GM12878 (cell line): ENCODE measurements around the gene RAMACL. TPM values are rescaled to one million over a fixed set of nuclear protein-coding genes. Genes with fewer than 3 reads are reported as not detected.

Experiments used
- ATAC-seq: fragments of 200-7000 bp; cut with Tn5 transposase; 3 replicates; pipeline ENCODE4 v1.9.1; 2020; ENCODE audit warnings: mild to moderate bottlenecking, moderate library complexity
- BruUV-seq: library from RNA; stranded (reverse); fragments of 400-500 nt; replicated peaks from 2 replicates; lab custom pipeline; 2021; lab: Mats Ljungman, UMichigan
- CTCF ChIA-PET: fragments of 300-600 bp; sonication (Branson Sonifier 250); formaldehyde crosslinking; extraction: SDS; loops from one replicate; lab custom pipeline; 2021; ENCODE audit warnings: inconsistent platforms; lab: Yijun Ruan, JAX
- POLR2A ChIA-PET: fragments of 350-600 bp; formaldehyde crosslinking; extraction: SDS; loops from one replicate; lab custom pipeline; 2021; ENCODE audit warnings: inconsistent platforms; lab: Charles Lee
- RAD21 ChIA-PET: fragments of 300-600 bp; sonication (Branson Sonifier 250); formaldehyde crosslinking; loops from one replicate; lab custom pipeline; 2023; ENCODE audit warnings: antibody characterized with exemption; ENCODE audit not compliant: unreplicated experiment; lab: Charles Lee
- SMC1A ChIA-PET: fragments of 300-600 bp; sonication (Branson Sonifier 250); formaldehyde crosslinking; loops from one replicate; lab custom pipeline; 2023; ENCODE audit not compliant: unreplicated experiment, uncharacterized antibody; lab: Charles Lee
- DNase-seq: peaks from one replicate; pipeline ENCODE4 v3.0.0-alpha.2; 2011; ENCODE audit warnings: low read depth, low spot score
- FAIRE-seq: peaks from 3 replicates; lab custom pipeline; 2011; peaks lifted over from hg19 to GRCh38; lab: Jason Lieb, UNC
- H2AFZ ChIP-seq: 2 replicates; pipeline ENCODE4 v1.6.0; 2011; ENCODE audit warnings: low read depth, low read length, control low read depth; ENCODE audit not compliant: control insufficient read depth
- H3K27ac ChIP-seq: 2 replicates; pipeline ENCODE4 v1.5.1; 2011; ENCODE audit warnings: control low read depth; ENCODE audit not compliant: control insufficient read depth, insufficient read depth
- H3K27me3 ChIP-seq, 2 experiments: replicated peaks in 1 of 2; 2 replicates each; pipeline versions ENCODE4 v1.6.0 to v1.6.1; 2011; ENCODE audit warnings: low read length in 1 of 2; ENCODE audit not compliant: control insufficient read depth in 2 of 2, insufficient read depth in 2 of 2
- H3K36me3 ChIP-seq, 2 experiments: 2 replicates each; pipeline ENCODE4 v1.5.1; 2011; ENCODE audit warnings: low read length in 1 of 2; ENCODE audit not compliant: control insufficient read depth in 2 of 2, insufficient read depth in 2 of 2
- H3K4me1 ChIP-seq: 2 replicates; pipeline ENCODE4 v1.6.1; 2011; ENCODE audit warnings: mild to moderate bottlenecking, low read length, moderate library complexity, mixed read lengths; ENCODE audit not compliant: control insufficient read depth, insufficient read depth
- H3K4me2 ChIP-seq: 2 replicates; pipeline ENCODE4 v1.6.0; 2011; ENCODE audit warnings: control low read depth; ENCODE audit not compliant: control insufficient read depth, insufficient read depth
- H3K4me3 ChIP-seq: fragments of 200-600 bp; sonication (generic); 2 replicates; pipeline ENCODE4 v1.5.1; 2016
- H3K79me2 ChIP-seq: 2 replicates; pipeline ENCODE4 v1.6.0; 2011; ENCODE audit warnings: low read length; ENCODE audit not compliant: control insufficient read depth, insufficient read depth
- H3K9ac ChIP-seq: 2 replicates; pipeline ENCODE4 v1.8.0; 2011; ENCODE audit warnings: low read length, control low read depth, mixed read lengths; ENCODE audit not compliant: control insufficient read depth, insufficient read depth
- H3K9me3 ChIP-seq: replicated peaks from 3 replicates; pipeline ENCODE4 v1.5.1; 2011; ENCODE audit warnings: mild to moderate bottlenecking, low read length; ENCODE audit not compliant: control insufficient read depth, insufficient read depth
- H4K20me1 ChIP-seq: 2 replicates; pipeline ENCODE4 v1.6.0; 2011; ENCODE audit not compliant: control insufficient read depth, insufficient read depth
- ATF2 ChIP-seq: IDR thresholded peaks from 2 replicates; pipeline ENCODE4 v1.6.1; 2012; ENCODE audit warnings: low read length, inconsistent platforms
- CHD1 ChIP-seq: IDR thresholded peaks from 2 replicates; pipeline ENCODE4 v1.6.1; 2012; ENCODE audit warnings: low read depth, low read length, improper control_type of control experiment
- EZH2 ChIP-seq: IDR thresholded peaks from 2 replicates; pipeline ENCODE4 v1.6.1; 2012; ENCODE audit warnings: low read depth, mild to moderate bottlenecking, control low read depth, inconsistent platforms, low read length, borderline replicate concordance; ENCODE audit not compliant: control insufficient read depth
- MTA2 ChIP-seq: fragments of 450-650 bp; IDR thresholded peaks from 2 replicates; pipeline ENCODE4 v1.6.1; 2016; ENCODE audit warnings: low read depth, mild to moderate bottlenecking, moderate library complexity
- NR2F1 ChIP-seq: fragments of 450-650 bp; conservative IDR thresholded peaks from 2 replicates; pipeline ENCODE4 v1.6.1; 2017; ENCODE audit warnings: mild to moderate bottlenecking
- PAX8 ChIP-seq: fragments of 450-650 bp; IDR thresholded peaks from 2 replicates; pipeline ENCODE4 v1.6.1; 2017; ENCODE audit warnings: mild to moderate bottlenecking, moderate library complexity
- POU2F2 ChIP-seq: IDR thresholded peaks from 3 replicates; pipeline ENCODE4 v1.6.1; 2011; ENCODE audit warnings: low read depth, mild to moderate bottlenecking, low read length, borderline replicate concordance
- RELA ChIP-seq: fragments of 450-650 bp; IDR thresholded peaks from 2 replicates; pipeline ENCODE4 v1.8.0; 2014; ENCODE audit warnings: borderline replicate concordance; ENCODE audit not compliant: partially characterized antibody
- RUNX3 ChIP-seq: IDR thresholded peaks from 2 replicates; pipeline ENCODE4 v1.6.1; 2012; ENCODE audit warnings: low read length, inconsistent platforms
- ZBED1 ChIP-seq: IDR thresholded peaks from 2 replicates; pipeline ENCODE4 v1.6.1; 2016; ENCODE audit warnings: borderline replicate concordance
- ZBTB40 ChIP-seq: fragments of 450-650 bp; IDR thresholded peaks from 2 replicates; pipeline ENCODE4 v1.6.1; 2016; ENCODE audit warnings: mild to moderate bottlenecking, moderate library complexity, borderline replicate concordance
- ZNF217 ChIP-seq: fragments of 450-650 bp; IDR thresholded peaks from 2 replicates; pipeline ENCODE4 v1.6.1; 2017; ENCODE audit warnings: antibody characterized with exemption, mild to moderate bottlenecking
- WGBS: methylation state at CpG from one replicate; pipeline ENCODE4 v1.1.6; 2016; ENCODE audit warnings: low lambda C conversion rate; ENCODE audit not compliant: insufficient replicate concordance, insufficient coverage; ENCODE audit errors: missing lambda C conversion rate; 5-methylcytosine and 5-hydroxymethylcytosine counted together
- in situ Hi-C: fragments of 300-500 bp; cut with MboI; formaldehyde crosslinking; loops from 9 replicates; pipeline ENCODE4 v1.14.3; 2018; ENCODE audit warnings: mixed read lengths
- intact Hi-C: fragments of 100-400 bp; cut with micrococcal nuclease; formaldehyde crosslinking; loops from one replicate; pipeline ENCODE4 v1.14.2; 2022; ENCODE audit not compliant: unreplicated experiment
- polyA plus RNA-seq, 11 experiments: library from polyadenylated mRNA; depleted of rRNA in 4 of 11; unstranded in 6 of 11; stranded (reverse) in 5 of 11; fragments of >200 nt; fragmentation: Nextera tagmentation in 4 of 11; fragmentation: Illumina TruSeq in 1 of 11; extraction: Ambion mirVana in 4 of 11; extraction: Trizol in 1 of 11; gene quantifications; 1 replicate in 1 of 11; 2 replicates in 10 of 11; pipeline versions ENCODE4 v1.2.1 to v1.2.3, GENCODE V29; 2011 to 2016; ENCODE audit warnings: inconsistent platforms in 2 of 11, missing spikeins in 2 of 11, low read depth in 1 of 11
- total RNA-seq, 4 experiments: library from RNA; depleted of rRNA in 3 of 4; stranded (reverse); fragments of >200 nt in 3 of 4; fragmentation: Illumina TruSeq in 1 of 4; extraction: Trizol in 1 of 4; gene quantifications; 2 replicates each; pipeline versions ENCODE4 v1.2.1 to v1.2.3, GENCODE V29; 2013 to 2021
- TF ChIP-seq, protein P1 (sequence below): fragments of 450-650 bp; IDR thresholded peaks from 2 replicates; pipeline ENCODE4 v1.6.1; 2018; ENCODE audit warnings: borderline replicate concordance, mild to moderate bottlenecking; ENCODE audit not compliant: partially characterized antibody
- TF ChIP-seq, protein P2 (sequence below): fragments of 150-350 bp; IDR thresholded peaks from 2 replicates; pipeline ENCODE4 v1.6.1; 2016; ENCODE audit warnings: low read depth, low read length

RAMACL gene
- total and polyA plus RNA-seq, 10 of the 15 experiments (the other 5 are each of a cell fraction or from before 2014, with no cell fraction given), result 0.09 to 1.3 (median 0.31) TPM; not detected in 1

GRCh38 chr6:166581091-166581511, 5.4 kb downstream of the RAMACL start:
- no peaks in the 10 kb centered on the region for H3K36me3 ChIP-seq
- FAIRE-seq, result no peak
- no peak overlapping the region for H3K9ac ChIP-seq
- H3K4me3 ChIP-seq, result no peak overlapping the region
- H4K20me1 ChIP-seq, result no peaks in the 10 kb centered on the region
- ATAC-seq, result no peak
- no peak overlapping the region for H3K4me2 ChIP-seq
- ChIA-PET SMC1A (no interaction called here), POLR2A (no interaction called here), RAD21 (no interaction called here), CTCF (no interaction called here)
- no peaks in the 10 kb centered on the region for H3K79me2 ChIP-seq
- no peak overlapping the region for H3K27ac ChIP-seq
- no peak for DNase-seq
- 69% methylated on average over 11 of the region's 11 CpGs for WGBS
- no TSS peak for BruUV-seq
- H3K27me3 ChIP-seq, result no peaks in the 10 kb centered on the region
- intact Hi-C loops, result no loop called here
- H3K9me3 ChIP-seq, result peaks cover 3% of the 10 kb centered on the region; the same call in 2 of the 3 replicates
- H2AFZ ChIP-seq, result no peak overlapping the region
- in situ Hi-C loops, result no loop called here
- H3K4me1 ChIP-seq, result no peaks in the 10 kb centered on the region
- no peak for TF ChIP-seq RUNX3
- no peak for TF ChIP-seq EZH2
- TF ChIP-seq POU2F2, result no peak
- TF ChIP-seq MTA2, result no peak
- no peak for TF ChIP-seq ZBTB40
- no peak for TF ChIP-seq RELA
- TF ChIP-seq ZBED1, result no peak
- TF ChIP-seq, protein P1, sequence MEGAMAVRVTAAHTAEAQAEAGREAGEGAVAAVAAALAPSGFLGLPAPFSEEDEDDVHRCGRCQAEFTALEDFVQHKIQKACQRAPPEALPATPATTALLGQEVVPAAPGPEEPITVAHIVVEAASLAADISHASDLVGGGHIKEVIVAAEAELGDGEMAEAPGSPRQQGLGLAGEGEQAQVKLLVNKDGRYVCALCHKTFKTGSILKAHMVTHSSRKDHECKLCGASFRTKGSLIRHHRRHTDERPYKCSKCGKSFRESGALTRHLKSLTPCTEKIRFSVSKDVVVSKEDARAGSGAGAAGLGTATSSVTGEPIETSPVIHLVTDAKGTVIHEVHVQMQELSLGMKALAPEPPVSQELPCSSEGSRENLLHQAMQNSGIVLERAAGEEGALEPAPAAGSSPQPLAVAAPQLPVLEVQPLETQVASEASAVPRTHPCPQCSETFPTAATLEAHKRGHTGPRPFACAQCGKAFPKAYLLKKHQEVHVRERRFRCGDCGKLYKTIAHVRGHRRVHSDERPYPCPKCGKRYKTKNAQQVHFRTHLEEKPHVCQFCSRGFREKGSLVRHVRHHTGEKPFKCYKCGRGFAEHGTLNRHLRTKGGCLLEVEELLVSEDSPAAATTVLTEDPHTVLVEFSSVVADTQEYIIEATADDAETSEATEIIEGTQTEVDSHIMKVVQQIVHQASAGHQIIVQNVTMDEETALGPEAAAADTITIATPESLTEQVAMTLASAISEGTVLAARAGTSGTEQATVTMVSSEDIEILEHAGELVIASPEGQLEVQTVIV, result no peak
- TF ChIP-seq NR2F1, result no peak
- no peak for TF ChIP-seq PAX8
- no peak for TF ChIP-seq ZNF217
- TF ChIP-seq, protein P2, sequence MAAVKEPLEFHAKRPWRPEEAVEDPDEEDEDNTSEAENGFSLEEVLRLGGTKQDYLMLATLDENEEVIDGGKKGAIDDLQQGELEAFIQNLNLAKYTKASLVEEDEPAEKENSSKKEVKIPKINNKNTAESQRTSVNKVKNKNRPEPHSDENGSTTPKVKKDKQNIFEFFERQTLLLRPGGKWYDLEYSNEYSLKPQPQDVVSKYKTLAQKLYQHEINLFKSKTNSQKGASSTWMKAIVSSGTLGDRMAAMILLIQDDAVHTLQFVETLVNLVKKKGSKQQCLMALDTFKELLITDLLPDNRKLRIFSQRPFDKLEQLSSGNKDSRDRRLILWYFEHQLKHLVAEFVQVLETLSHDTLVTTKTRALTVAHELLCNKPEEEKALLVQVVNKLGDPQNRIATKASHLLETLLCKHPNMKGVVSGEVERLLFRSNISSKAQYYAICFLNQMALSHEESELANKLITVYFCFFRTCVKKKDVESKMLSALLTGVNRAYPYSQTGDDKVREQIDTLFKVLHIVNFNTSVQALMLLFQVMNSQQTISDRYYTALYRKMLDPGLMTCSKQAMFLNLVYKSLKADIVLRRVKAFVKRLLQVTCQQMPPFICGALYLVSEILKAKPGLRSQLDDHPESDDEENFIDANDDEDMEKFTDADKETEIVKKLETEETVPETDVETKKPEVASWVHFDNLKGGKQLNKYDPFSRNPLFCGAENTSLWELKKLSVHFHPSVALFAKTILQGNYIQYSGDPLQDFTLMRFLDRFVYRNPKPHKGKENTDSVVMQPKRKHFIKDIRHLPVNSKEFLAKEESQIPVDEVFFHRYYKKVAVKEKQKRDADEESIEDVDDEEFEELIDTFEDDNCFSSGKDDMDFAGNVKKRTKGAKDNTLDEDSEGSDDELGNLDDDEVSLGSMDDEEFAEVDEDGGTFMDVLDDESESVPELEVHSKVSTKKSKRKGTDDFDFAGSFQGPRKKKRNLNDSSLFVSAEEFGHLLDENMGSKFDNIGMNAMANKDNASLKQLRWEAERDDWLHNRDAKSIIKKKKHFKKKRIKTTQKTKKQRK, result no peak
- no peak for TF ChIP-seq CHD1
- TF ChIP-seq ATF2, result no peak
